K562 (cell line): Measurements from ENCODE around the gene OPRM1. TPM values are rescaled to one million over a fixed set of nuclear protein-coding genes. Genes with fewer than 3 reads are reported as not detected.

Source experiments
- ATAC-seq: fragments of 200-7000 bp; cut with Tn5 transposase; 3 replicates; pipeline ENCODE4 v1.9.1; 2020; ENCODE audit warnings: moderate library complexity
- BruUV-seq: library from RNA; stranded (reverse); fragments of 400-500 nt; replicated peaks from 2 replicates; lab custom pipeline; 2021; lab: Mats Ljungman, UMichigan
- CTCF ChIA-PET: fragments of 300-600 bp; formaldehyde crosslinking; extraction: SDS; loops from one replicate; lab custom pipeline; 2021; ENCODE audit warnings: low intra/inter-chr PET ratio; lab: Yijun Ruan, JAX
- POLR2A ChIA-PET: fragments of 300-600, 350-650 bp; sonication (Branson Sonifier 250); formaldehyde crosslinking; extraction: SDS; loops from one replicate; lab custom pipeline; 2021; ENCODE audit warnings: antibody characterized with exemption, inconsistent platforms; lab: Yijun Ruan, JAX
- DNase-seq, 4 experiments: peaks; one replicate each; pipeline versions ENCODE4 v3.0.0 to v3.0.0-alpha.2; 2011 to 2018; ENCODE audit warnings: low spot score in 3 of 4, mixed read lengths in 3 of 4; ENCODE audit errors: extremely low read depth in 1 of 4
- FAIRE-seq: peaks from 2 replicates; lab custom pipeline; 2011; peaks lifted over from hg19 to GRCh38; lab: Jason Lieb, UNC
- H2AFZ ChIP-seq: 2 replicates; pipeline ENCODE4 v1.6.0; 2011; ENCODE audit warnings: low read depth, low read length, control low read depth, inconsistent platforms
- H3K27ac ChIP-seq: fragments of 200-600 bp; 3 replicates; pipeline ENCODE4 v1.8.0; 2011; ENCODE audit warnings: low read depth, mild to moderate bottlenecking, control low read depth, inconsistent platforms, low read length, moderate library complexity, mixed read lengths; ENCODE audit errors: extremely low read depth
- H3K27me3 ChIP-seq, 2 experiments: fragments of 300-600 bp in 1 of 2; 2 replicates in 1 of 2; 3 replicates in 1 of 2; pipeline versions ENCODE4 v1.6.0 to v1.8.0; 2011; ENCODE audit warnings: inconsistent platforms in 2 of 2, low read length in 2 of 2, mild to moderate bottlenecking in 1 of 2, mixed read lengths in 1 of 2, moderate library complexity in 1 of 2; ENCODE audit not compliant: control insufficient read depth in 2 of 2, insufficient read depth in 2 of 2
- H3K36me3 ChIP-seq: fragments of 300-600 bp; 3 replicates; pipeline ENCODE4 v1.8.0; 2011; ENCODE audit warnings: mild to moderate bottlenecking, low read length, inconsistent platforms; ENCODE audit not compliant: control insufficient read depth, insufficient read depth
- H3K4me1 ChIP-seq, 2 experiments: fragments of 200-600 bp in 1 of 2; replicated peaks in 1 of 2; 2 replicates in 1 of 2; 3 replicates in 1 of 2; pipeline versions ENCODE4 v1.5.1 to v1.8.0; 2011; ENCODE audit warnings: inconsistent platforms in 2 of 2, low read length in 2 of 2, mild to moderate bottlenecking in 1 of 2, mixed read lengths in 1 of 2, moderate library complexity in 1 of 2; ENCODE audit not compliant: control insufficient read depth in 2 of 2, insufficient read depth in 2 of 2
- H3K4me2 ChIP-seq: 2 replicates; pipeline ENCODE4 v1.6.1; 2011; ENCODE audit warnings: low read length, control low read depth, inconsistent platforms, mixed read lengths; ENCODE audit not compliant: insufficient read depth
- H3K4me3 ChIP-seq: fragments of 200-600 bp; sonication (generic), shearing (Covaris generic); 2 replicates; pipeline ENCODE4 v1.5.1; 2016; ENCODE audit warnings: control low read depth, inconsistent platforms
- H3K79me2 ChIP-seq: fragments of 200-600 bp; 3 replicates; pipeline ENCODE4 v1.8.0; 2011; ENCODE audit warnings: low read length, inconsistent platforms; ENCODE audit not compliant: control insufficient read depth, insufficient read depth
- H3K9ac ChIP-seq, 2 experiments: 2 replicates each; pipeline versions ENCODE4 v1.6.0 to v1.6.1; 2011; ENCODE audit warnings: low read depth in 2 of 2, low read length in 2 of 2, control low read depth in 1 of 2, inconsistent platforms in 1 of 2, mild to moderate bottlenecking in 1 of 2, mixed read lengths in 1 of 2; ENCODE audit not compliant: insufficient read depth in 1 of 2
- H3K9me1 ChIP-seq: one replicate; pipeline ENCODE4 v1.6.0; 2011; ENCODE audit warnings: inconsistent platforms, mild to moderate bottlenecking, low read length, moderate library complexity; ENCODE audit not compliant: control insufficient read depth, insufficient read depth
- H3K9me3 ChIP-seq: replicated peaks from 2 replicates; pipeline ENCODE4 v1.5.1; 2011; ENCODE audit warnings: low read depth, low read length, inconsistent platforms; ENCODE audit not compliant: control insufficient read depth, insufficient read depth
- H4K20me1 ChIP-seq: replicated peaks from 2 replicates; pipeline ENCODE4 v1.6.1; 2011; ENCODE audit warnings: low read length, inconsistent platforms, mixed read lengths; ENCODE audit not compliant: control insufficient read depth, insufficient read depth
- KDM5B ChIP-seq: fragments of 200-600 bp; sonication (generic); IDR thresholded peaks from 2 replicates; pipeline ENCODE4 v1.6.1; 2012; ENCODE audit warnings: low read depth, mild to moderate bottlenecking, moderate library complexity, low read length, control low read depth, inconsistent platforms; ENCODE audit not compliant: insufficient replicate concordance
- LCOR ChIP-seq: sonication (generic); formaldehyde crosslinking; IDR thresholded peaks from 2 replicates; pipeline ENCODE4 v1.8.0; 2022; ENCODE audit warnings: mild to moderate bottlenecking, missing genetic modification reagents
- TAL1 ChIP-seq: fragments of 450-650 bp; IDR thresholded peaks from 2 replicates; pipeline ENCODE4 v1.6.1; 2016; ENCODE audit warnings: mild to moderate bottlenecking
- ZNF695 ChIP-seq: fragments of 450-650 bp; formaldehyde crosslinking; IDR thresholded peaks from 2 replicates; pipeline ENCODE4 v1.4.0; 2020; ENCODE audit warnings: mild to moderate bottlenecking, moderate library complexity
- WGBS: fragments of 100-300 bp; shearing (Covaris generic); methylation state at CpG from one replicate; pipeline ENCODE4 v1.1.6; 2016; ENCODE audit warnings: low coverage, mixed read lengths; ENCODE audit not compliant: insufficient coverage; ENCODE audit errors: missing lambda C conversion rate; 5-methylcytosine and 5-hydroxymethylcytosine counted together
- in situ Hi-C: fragments of 300-500 bp; cut with MboI; formaldehyde crosslinking; loops from 4 replicates; pipeline ENCODE4 v1.15.0; 2018; ENCODE audit warnings: inconsistent platforms, mixed read lengths
- intact Hi-C: fragments of 100-400 bp; cut with micrococcal nuclease; formaldehyde crosslinking; loops from 2 replicates; pipeline ENCODE4 v1.14.2; 2022
- polyA plus RNA-seq, 8 experiments: library from polyadenylated mRNA; depleted of rRNA in 4 of 8; stranded (reverse) in 5 of 8; unstranded in 3 of 8; fragments of >200 nt; fragmentation: Nextera tagmentation in 2 of 8; fragmentation: Illumina TruSeq in 1 of 8; extraction: Ambion mirVana in 2 of 8; extraction: Trizol in 1 of 8; gene quantifications; 2 replicates each; pipeline versions ENCODE4 v1.2.1 to v1.2.3, GENCODE V29; 2011 to 2014; ENCODE audit warnings: inconsistent platforms in 1 of 8, missing spikeins in 1 of 8
- total RNA-seq, 7 experiments: library from RNA; depleted of rRNA in 6 of 7; stranded (reverse); fragments of >200 nt in 6 of 7; fragmentation: Illumina TruSeq in 2 of 7; extraction: Trizol in 2 of 7; gene quantifications; 2 replicates each; pipeline versions ENCODE4 v1.2.1 to v1.2.3, GENCODE V29; 2011 to 2021; ENCODE audit warnings: low replicate concordance in 1 of 7
- TF ChIP-seq, protein P1 (sequence below), 2 experiments: fragments of 450-650 bp; IDR thresholded peaks; 2 replicates each; pipeline ENCODE4 v1.6.1; 2016; ENCODE audit warnings: mild to moderate bottlenecking in 2 of 2, borderline replicate concordance in 1 of 2, low read depth in 1 of 2, moderate library complexity in 1 of 2

The OPRM1 gene
- total and polyA plus RNA-seq, 9 of the 15 experiments (the other 6 are each of a cell fraction or from before 2014, with no cell fraction given), result not detected

DNA sequence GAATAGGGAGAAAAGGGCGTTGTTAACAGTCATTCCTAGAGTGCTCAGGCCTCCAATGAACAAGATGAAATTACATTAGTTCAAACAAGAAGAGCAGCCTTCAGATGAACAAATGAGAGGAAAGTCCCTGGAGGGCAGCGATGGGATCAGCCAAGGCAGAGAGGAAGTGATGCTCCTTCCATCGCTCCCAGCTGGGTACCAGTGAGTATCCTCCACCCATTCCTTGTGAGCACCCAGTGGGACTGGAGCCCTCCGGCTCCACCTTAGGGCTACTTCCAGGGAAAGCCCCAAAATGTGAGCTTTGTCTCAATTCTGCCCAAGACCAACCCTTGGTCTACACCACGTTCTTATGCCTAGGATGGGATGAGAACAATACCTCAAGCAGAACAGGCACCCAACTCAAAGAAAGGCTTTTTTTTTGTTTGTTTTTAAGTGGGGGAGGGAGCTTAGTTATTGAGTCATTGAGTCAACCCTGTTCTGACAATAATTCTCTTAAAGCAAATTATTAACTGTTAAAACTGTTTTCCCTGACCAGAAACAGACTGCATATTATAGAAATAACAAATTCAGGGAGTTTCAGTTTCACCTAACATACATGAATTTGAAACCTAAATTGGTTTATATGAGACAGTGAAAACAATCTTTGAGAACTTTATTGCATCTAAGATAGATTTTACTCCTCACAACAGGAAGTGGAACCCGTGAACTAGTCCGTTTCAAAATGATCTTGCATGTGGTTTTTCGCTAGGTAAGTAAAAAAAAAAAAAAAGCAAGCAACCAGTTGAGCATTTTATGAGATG is 210.7 kb downstream of the OPRM1 start:
- Histone ChIP-seq H3K9me1 (no peaks in the 10 kb centered on the region), H4K20me1 (no peaks in the 10 kb centered on the region), H3K4me2 (no peak overlapping the region), H3K9ac (no peak overlapping the region), H3K27me3 (peaks cover 0 to under 1% of the 10 kb centered on the region in 2 experiments; a peak in 1 of 5 replicates), H3K27ac (no peak overlapping the region), H3K4me1 (no peaks in the 10 kb centered on the region), H3K4me3 (no peak overlapping the region), H3K79me2 (no peaks in the 10 kb centered on the region), H2AFZ (no peak overlapping the region), H3K9me3 (no peaks in the 10 kb centered on the region), H3K36me3 (no peaks in the 10 kb centered on the region)
- no peak for TF ChIP-seq TAL1
- WGBS, result 1% methylated on average over 8 of the region's 8 CpGs
- ATAC-seq (no peak), DNase-seq (no peak), FAIRE-seq (no peak)
- intact Hi-C loops (no loop called here), in situ Hi-C loops (no loop called here)
- no TSS peak for BruUV-seq
- CTCF ChIA-PET, result no interaction called here
- POLR2A ChIA-PET, result no interaction called here

DNA sequence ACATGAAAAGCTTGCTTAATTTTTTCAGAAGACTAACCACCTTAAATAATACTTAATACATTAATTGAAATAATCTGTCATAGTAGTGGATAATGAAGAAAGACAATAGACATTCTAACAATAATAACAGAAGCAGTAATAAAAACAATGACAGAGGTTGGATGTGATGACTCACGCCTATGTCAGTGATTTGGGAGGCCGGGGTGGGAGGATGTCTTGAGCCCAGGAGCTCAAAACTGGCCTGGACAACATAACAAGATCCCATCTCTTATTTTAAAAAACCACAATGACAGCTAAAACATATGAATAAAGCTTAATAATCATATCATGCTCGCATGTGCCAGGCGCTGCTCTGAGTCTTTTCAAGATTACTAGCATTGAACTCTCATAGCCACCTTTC is 212.1 kb downstream of the OPRM1 start:
- Histone ChIP-seq H4K20me1 (no peaks in the 10 kb centered on the region), H3K9me1 (no peaks in the 10 kb centered on the region), H3K27me3 (no peaks in the 10 kb centered on the region; a peak in 1 of 5 replicates), H3K36me3 (no peaks in the 10 kb centered on the region), H3K4me3 (no peak overlapping the region), H3K4me2 (no peak overlapping the region), H2AFZ (no peak overlapping the region), H3K9me3 (peaks cover 4% of the 10 kb centered on the region), H3K79me2 (no peaks in the 10 kb centered on the region), H3K4me1 (no peaks in the 10 kb centered on the region), H3K27ac (no peak overlapping the region), H3K9ac (no peak overlapping the region)
- CTCF ChIA-PET, result no interaction called here
- FAIRE-seq, result no peak
- intact Hi-C loops (no loop called here), in situ Hi-C loops (no loop called here)
- POLR2A ChIA-PET, result no interaction called here
- no peak for ATAC-seq
- 0% methylated on average over 4 of the region's 4 CpGs for WGBS
- no peak for DNase-seq
- BruUV-seq, result no TSS peak
- TF ChIP-seq, protein P1, sequence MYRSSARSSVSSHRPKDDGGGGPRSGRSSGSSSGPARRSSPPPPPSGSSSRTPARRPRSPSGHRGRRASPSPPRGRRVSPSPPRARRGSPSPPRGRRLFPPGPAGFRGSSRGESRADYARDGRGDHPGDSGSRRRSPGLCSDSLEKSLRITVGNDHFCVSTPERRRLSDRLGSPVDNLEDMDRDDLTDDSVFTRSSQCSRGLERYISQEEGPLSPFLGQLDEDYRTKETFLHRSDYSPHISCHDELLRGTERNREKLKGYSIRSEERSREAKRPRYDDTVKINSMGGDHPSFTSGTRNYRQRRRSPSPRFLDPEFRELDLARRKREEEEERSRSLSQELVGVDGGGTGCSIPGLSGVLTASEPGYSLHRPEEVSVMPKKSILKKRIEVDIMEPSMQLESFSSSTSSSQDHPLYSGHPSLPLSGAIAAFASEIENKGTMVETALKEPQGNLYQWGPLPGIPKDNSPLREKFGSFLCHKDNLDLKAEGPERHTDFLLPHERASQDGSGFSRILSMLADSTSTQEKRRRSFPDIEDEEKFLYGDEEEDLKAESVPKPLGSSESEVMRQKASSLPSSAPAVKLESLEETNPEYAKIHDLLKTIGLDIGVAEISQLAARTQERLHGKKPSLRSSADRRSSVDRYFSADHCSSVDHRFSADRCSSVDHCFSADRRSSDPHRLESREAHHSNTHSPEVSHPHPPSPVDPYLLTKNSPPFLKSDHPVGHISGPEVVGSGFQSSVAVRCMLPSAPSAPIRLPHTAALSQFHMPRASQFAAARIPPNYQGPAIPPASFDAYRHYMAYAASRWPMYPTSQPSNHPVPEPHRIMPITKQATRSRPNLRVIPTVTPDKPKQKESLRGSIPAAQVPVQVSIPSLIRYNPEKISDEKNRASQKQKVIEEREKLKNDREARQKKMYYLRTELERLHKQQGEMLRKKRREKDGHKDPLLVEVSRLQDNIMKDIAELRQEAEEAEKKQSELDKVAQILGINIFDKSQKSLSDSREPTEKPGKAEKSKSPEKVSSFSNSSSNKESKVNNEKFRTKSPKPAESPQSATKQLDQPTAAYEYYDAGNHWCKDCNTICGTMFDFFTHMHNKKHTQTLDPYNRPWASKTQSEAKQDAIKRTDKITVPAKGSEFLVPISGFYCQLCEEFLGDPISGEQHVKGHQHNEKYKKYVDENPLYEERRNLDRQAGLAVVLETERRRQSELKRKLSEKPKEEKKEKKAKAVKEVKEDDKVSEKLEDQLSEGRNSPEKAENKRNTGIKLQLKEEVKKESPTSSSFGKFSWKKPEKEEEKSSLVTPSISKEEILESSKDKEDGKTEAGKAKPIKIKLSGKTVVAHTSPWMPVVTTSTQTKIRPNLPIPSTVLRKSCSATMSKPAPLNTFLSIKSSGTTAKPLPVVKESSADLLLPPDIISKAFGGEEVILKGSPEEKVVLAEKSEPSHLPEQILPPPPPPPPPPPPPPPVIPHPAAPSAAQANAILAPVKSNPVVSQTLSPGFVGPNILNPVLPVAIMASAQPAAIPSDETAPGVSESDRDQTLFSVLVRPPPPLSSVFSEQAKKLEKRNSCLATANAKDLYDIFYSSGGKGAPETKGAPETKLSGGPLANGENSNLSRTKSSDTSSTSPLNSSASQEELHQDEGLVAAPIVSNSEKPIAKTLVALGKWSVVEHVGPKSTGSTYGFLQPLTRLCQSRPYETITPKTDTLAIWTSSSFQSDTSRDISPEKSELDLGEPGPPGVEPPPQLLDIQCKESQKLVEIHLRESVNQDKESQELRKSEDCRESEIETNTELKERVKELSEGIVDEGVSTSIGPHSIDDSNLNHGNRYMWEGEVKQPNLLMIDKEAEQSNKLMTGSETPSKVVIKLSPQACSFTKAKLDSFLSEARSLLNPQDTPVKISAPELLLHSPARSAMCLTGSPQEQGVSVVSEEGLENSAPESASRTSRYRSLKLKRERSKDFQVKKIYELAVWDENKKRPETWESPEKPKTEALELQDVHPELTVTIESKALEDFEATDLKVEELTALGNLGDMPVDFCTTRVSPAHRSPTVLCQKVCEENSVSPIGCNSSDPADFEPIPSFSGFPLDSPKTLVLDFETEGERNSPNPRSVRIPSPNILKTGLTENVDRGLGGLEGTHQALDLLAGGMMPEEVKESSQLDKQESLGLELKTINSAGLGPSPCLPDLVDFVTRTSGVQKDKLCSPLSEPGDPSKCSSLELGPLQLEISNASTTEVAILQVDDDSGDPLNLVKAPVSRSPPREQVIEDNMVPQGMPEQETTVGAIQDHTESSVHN (IDR thresholded peaks at IDR 0.05; ENCODE audit: borderline replicate concordance in 1 of 2, low read depth in 1 of 2), result no peak
- no peak for TF ChIP-seq KDM5B
- TF ChIP-seq ZNF695, result no peak
- no peak for TF ChIP-seq LCOR (CRISPR knock-in tag)
